Adrenal gland (tissue), 5 donors: ENCODE measurements around the gene IQGAP3.
A peak's percentile ranks its signal among the peaks of the same experiment; 100 is the strongest.

Source experiments
- POLR2A ChIP-seq, 2 donors: fragments of 450-650 bp; IDR thresholded peaks; one replicate each; pipeline ENCODE4 v1.6.1; 2017; ENCODE audit warnings: antibody characterized with exemption in 2 of 2, mild to moderate bottlenecking in 2 of 2, moderate library complexity in 1 of 2
- TF ChIP-seq, protein P1 (sequence below), 6 experiments: fragments of 450-650 bp in 4 of 6; fragments of 200-600 bp in 2 of 6; sonication (generic) in 1 of 6; IDR thresholded peaks; 1 replicate in 5 of 6; 2 replicates in 1 of 6; pipeline versions ENCODE4 v1.5.1 to v1.8.0; 2016 to 2021; ENCODE audit warnings: antibody characterized with exemption in 6 of 6, mild to moderate bottlenecking in 2 of 6, moderate library complexity in 1 of 6
- donor health status: DM: no; HTN: no; CAD: no.

DNA sequence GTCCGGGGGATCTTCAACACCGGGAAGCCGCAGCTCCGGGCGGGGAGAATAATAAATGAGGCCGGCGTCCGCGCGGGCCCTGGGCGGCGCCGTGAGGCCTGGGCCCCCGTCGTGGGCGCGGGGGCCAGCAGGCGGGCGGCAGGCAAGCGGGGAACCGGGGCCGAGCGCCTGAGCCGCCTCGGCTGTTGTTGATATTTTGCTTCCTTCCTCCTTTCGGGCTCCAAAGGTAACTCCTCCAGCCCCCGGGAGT, 71.9 kb downstream of the IQGAP3 start, which contains the start of gene MEF2D:
- TF ChIP-seq POLR2A (IDR thresholded peaks at IDR 0.05), result peak; percentile 53 to 94
- TF ChIP-seq, protein P1, sequence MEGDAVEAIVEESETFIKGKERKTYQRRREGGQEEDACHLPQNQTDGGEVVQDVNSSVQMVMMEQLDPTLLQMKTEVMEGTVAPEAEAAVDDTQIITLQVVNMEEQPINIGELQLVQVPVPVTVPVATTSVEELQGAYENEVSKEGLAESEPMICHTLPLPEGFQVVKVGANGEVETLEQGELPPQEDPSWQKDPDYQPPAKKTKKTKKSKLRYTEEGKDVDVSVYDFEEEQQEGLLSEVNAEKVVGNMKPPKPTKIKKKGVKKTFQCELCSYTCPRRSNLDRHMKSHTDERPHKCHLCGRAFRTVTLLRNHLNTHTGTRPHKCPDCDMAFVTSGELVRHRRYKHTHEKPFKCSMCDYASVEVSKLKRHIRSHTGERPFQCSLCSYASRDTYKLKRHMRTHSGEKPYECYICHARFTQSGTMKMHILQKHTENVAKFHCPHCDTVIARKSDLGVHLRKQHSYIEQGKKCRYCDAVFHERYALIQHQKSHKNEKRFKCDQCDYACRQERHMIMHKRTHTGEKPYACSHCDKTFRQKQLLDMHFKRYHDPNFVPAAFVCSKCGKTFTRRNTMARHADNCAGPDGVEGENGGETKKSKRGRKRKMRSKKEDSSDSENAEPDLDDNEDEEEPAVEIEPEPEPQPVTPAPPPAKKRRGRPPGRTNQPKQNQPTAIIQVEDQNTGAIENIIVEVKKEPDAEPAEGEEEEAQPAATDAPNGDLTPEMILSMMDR (IDR thresholded peaks at IDR 0.05), result no peak
